BJ (cell line): ENCODE data around the gene LIN54. TPM values are rescaled to one million over a fixed set of nuclear protein-coding genes. Genes with fewer than 3 reads are reported as not detected.

ENCODE experiments used
- CTCF ChIA-PET: fragments of 350-600 bp; formaldehyde crosslinking; extraction: SDS; loops from one replicate; lab custom pipeline; 2021; ENCODE audit warnings: antibody characterized with exemption, inconsistent platforms; lab: Yijun Ruan, JAX
- POLR2A ChIA-PET: fragments of 300-600 bp; sonication (Branson Sonifier 250); formaldehyde crosslinking; extraction: SDS; loops from one replicate; lab custom pipeline; 2021; ENCODE audit warnings: antibody characterized with exemption; lab: Charles Lee
- DNase-seq: peaks from one replicate; pipeline ENCODE4 v3.0.0-alpha.2; 2011; ENCODE audit warnings: low read depth
- H3K27me3 ChIP-seq: 2 replicates; pipeline ENCODE4 v1.6.0; 2011; ENCODE audit warnings: low read length; ENCODE audit not compliant: control insufficient read depth, insufficient read depth
- H3K36me3 ChIP-seq: 2 replicates; pipeline ENCODE4 v1.5.1; 2011; ENCODE audit warnings: low read length; ENCODE audit not compliant: control insufficient read depth, insufficient read depth
- H3K4me3 ChIP-seq: 2 replicates; pipeline ENCODE4 v1.5.1; 2011; ENCODE audit warnings: low read depth, mild to moderate bottlenecking, control low read depth, low read length
- polyA plus RNA-seq: library from polyadenylated mRNA; depleted of rRNA; stranded (reverse); fragments of >200 nt; gene quantifications from 2 replicates; pipeline ENCODE4 v1.2.3, GENCODE V29; 2011
- TF ChIP-seq, protein P1 (sequence below): IDR thresholded peaks from 2 replicates; pipeline ENCODE4 v1.5.1; 2011; ENCODE audit warnings: low read depth, mild to moderate bottlenecking, control low read depth, inconsistent platforms, low read length, moderate library complexity; ENCODE audit not compliant: insufficient read depth

Gene LIN54
- polyA plus RNA-seq, 1 experiment = 14.7 TPM

DNA sequence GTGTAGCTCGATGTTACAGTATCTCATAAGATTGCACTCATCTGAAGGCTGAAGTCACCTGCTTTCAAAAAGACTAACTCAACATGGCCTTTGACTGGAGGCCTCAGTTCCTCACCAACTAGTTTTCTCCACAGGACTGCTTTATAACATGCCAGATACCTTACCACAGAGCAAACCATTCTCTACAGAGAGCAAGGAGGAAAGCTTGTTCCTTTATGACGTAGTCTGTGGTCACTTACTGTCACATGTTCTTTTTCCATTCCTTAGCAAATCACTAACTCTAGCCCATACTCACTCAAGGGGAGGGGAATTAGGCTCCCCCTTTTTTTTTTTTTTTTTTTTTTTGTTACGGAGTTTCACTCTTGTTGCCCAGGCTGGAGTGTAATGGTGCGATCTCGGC lies 106.9 kb downstream of the LIN54 start:
- Histone ChIP-seq H3K4me3 (no peak overlapping the region), H3K27me3 (no peaks in the 10 kb centered on the region), H3K36me3 (no peaks in the 10 kb centered on the region)
- DNase-seq = no peak
- TF ChIP-seq, protein P1, sequence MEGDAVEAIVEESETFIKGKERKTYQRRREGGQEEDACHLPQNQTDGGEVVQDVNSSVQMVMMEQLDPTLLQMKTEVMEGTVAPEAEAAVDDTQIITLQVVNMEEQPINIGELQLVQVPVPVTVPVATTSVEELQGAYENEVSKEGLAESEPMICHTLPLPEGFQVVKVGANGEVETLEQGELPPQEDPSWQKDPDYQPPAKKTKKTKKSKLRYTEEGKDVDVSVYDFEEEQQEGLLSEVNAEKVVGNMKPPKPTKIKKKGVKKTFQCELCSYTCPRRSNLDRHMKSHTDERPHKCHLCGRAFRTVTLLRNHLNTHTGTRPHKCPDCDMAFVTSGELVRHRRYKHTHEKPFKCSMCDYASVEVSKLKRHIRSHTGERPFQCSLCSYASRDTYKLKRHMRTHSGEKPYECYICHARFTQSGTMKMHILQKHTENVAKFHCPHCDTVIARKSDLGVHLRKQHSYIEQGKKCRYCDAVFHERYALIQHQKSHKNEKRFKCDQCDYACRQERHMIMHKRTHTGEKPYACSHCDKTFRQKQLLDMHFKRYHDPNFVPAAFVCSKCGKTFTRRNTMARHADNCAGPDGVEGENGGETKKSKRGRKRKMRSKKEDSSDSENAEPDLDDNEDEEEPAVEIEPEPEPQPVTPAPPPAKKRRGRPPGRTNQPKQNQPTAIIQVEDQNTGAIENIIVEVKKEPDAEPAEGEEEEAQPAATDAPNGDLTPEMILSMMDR = no peak
- POLR2A ChIA-PET = no interaction called here
- CTCF ChIA-PET = no interaction called here

- ChIA-PET POLR2A (interaction anchor here (0.6 to 1.9 kb wide), 2 partner anchors 134 to 472 kb away, joined by 6 to 13 read pairs; partner anchors contain the start of gene COPS4), CTCF (no interaction called here)
- Histone ChIP-seq H3K27me3 (no peaks in the 10 kb centered on the region), H3K36me3 (no peaks in the 10 kb centered on the region), H3K4me3 (peak overlapping the region; percentile 68)
- TF ChIP-seq, protein P1 = no peak
- no peak for DNase-seq
These were observed 109.4 kb downstream of the LIN54 start for GRCh38 chr4:82901183-82901718.

DNA sequence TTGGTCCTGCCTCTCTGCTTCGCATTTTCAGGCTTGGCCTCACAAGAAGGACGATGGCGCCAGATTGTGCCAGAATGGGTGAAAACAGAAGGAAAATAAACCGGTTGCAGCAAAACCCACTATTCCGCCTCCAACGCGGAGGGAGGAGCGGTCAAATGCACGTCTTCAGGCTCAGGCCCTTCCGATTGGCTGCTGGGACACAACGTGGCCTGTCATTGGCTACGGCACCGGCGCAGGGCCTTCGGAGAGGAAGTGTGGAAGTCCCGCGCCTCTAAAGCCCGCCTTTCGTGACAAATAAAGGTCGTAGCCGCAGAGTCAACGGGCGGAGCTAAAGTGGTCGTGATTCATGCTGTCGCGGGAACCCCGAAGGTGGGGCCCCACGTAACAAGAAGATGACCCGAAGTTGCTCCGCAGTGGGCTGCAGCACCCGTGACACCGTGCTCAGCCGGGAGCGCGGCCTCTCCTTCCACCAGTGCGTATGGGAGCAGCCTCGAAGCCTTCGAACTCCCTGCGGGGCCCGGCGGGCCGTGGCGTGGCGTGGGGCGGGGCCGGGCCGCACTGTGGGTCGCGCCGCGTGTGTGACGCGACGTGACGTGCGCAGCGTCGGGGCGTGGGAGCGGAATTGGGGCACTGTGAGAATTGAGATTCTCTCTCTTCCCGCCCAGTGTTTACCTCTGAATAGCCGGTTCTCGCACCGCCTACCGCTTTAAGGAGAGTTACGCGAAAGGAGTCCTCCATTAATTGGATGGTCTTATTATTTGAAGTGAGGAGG lies 110.0 kb downstream of the LIN54 start, which contains the start of gene THAP9:
TSS of gene THAP9 (plus strand) at position 325 of the 772 bp plus-strand sequence. CDS start at position 393, 68 bp downstream.
- H3K27me3 ChIP-seq = no peaks in the 10 kb centered on the region
- no peaks in the 10 kb centered on the region for H3K36me3 ChIP-seq
- TF ChIP-seq, protein P1 = no peak
- DNase-seq = peak; percentile 97
- H3K4me3 ChIP-seq = peak within 1 kb of the TSS; percentile 68
- ChIA-PET POLR2A (interaction anchor here (0.6 to 1.9 kb wide), 2 partner anchors 134 to 471 kb away, joined by 6 to 13 read pairs; partner anchors contain the start of gene COPS4), CTCF (no interaction called here)

GRCh38 chr4:82900066-82900410 lies 110.6 kb downstream of the LIN54 start:
- DNase-seq = no peak
- Histone ChIP-seq H3K27me3 (no peaks in the 10 kb centered on the region), H3K36me3 (no peaks in the 10 kb centered on the region), H3K4me3 (peak overlapping the region; percentile 68)
- CTCF ChIA-PET = interaction anchor here (0.7 kb wide), 1 partner anchor 10 kb away, joined by 3 read pairs; no protein-coding TSS in a partner anchor
- POLR2A ChIA-PET = interaction anchor here (0.6 to 1.9 kb wide), 2 partner anchors 10 to 135 kb away, joined by 6 to 15 read pairs; partner anchors contain the start of gene COPS4
- TF ChIP-seq, protein P1 = no peak

DNA sequence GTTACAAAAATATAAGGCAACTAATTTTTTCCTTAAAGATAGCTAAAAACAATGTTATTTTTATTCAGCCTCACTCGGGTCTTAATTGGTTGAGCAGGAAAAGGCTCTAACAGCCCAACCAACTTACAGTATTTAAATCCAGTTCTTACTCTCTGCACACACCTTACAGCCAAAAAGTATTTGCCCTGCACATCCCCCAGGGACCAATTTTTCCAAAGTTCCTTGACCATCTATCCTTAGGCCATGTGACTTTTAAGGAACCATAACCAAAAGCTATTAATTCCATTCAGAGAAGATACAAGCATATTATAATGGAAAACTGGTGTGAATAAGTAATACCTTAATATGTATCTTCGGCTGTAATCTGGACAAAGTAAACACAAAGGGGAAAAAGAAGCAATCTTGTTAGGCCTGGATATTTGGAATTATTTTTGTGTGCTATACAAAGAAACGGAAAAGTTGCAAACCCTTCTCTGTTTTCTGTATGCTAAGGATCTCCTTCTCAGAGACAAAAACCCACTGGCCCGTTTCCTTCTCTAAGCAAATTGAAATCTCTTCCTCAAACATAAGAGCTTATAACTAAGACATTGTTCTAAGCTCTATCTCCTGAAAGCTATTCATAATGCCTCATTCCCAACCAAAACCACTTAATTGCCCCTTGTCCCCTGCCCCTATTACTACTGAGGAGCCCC lies 111.1 kb downstream of the LIN54 start:
- TF ChIP-seq, protein P1 = no peak
- no peaks in the 10 kb centered on the region for H3K27me3 ChIP-seq
- ChIA-PET CTCF (interaction anchor here (0.7 to 1.3 kb wide), 3 partner anchors 10 to 59 kb away, joined by 3 read pairs; no protein-coding TSS in a partner anchor), POLR2A (interaction anchor here (0.6 to 1.9 kb wide), 2 partner anchors 10 to 135 kb away, joined by 6 to 15 read pairs; partner anchors contain the start of gene COPS4)
- DNase-seq = no peak
- no peaks in the 10 kb centered on the region for H3K36me3 ChIP-seq
- H3K4me3 ChIP-seq = peak overlapping the region; percentile 68
